K562 (cell line): Measurements from ENCODE around the gene PXK. TPM values are rescaled to one million over a fixed set of nuclear protein-coding genes. Genes with fewer than 3 reads are reported as not detected.

Experiments used
- ATAC-seq: fragments of 200-7000 bp; cut with Tn5 transposase; 3 replicates; pipeline ENCODE4 v1.9.1; 2020; ENCODE audit warnings: moderate library complexity
- BruUV-seq: library from RNA; stranded (reverse); fragments of 400-500 nt; replicated peaks from 2 replicates; lab custom pipeline; 2021; lab: Mats Ljungman, UMichigan
- CTCF ChIA-PET: fragments of 300-600 bp; formaldehyde crosslinking; extraction: SDS; loops from one replicate; lab custom pipeline; 2021; ENCODE audit warnings: low intra/inter-chr PET ratio; lab: Yijun Ruan, JAX
- POLR2A ChIA-PET: fragments of 300-600, 350-650 bp; sonication (Branson Sonifier 250); formaldehyde crosslinking; extraction: SDS; loops from one replicate; lab custom pipeline; 2021; ENCODE audit warnings: antibody characterized with exemption, inconsistent platforms; lab: Yijun Ruan, JAX
- DNase-seq, 4 experiments: peaks; one replicate each; pipeline versions ENCODE4 v3.0.0 to v3.0.0-alpha.2; 2011 to 2018; ENCODE audit warnings: low spot score in 3 of 4, mixed read lengths in 3 of 4; ENCODE audit errors: extremely low read depth in 1 of 4
- FAIRE-seq: peaks from 2 replicates; lab custom pipeline; 2011; peaks lifted over from hg19 to GRCh38; lab: Jason Lieb, UNC
- H2AFZ ChIP-seq: 2 replicates; pipeline ENCODE4 v1.6.0; 2011; ENCODE audit warnings: low read depth, low read length, control low read depth, inconsistent platforms
- H3K27ac ChIP-seq: fragments of 200-600 bp; 3 replicates; pipeline ENCODE4 v1.8.0; 2011; ENCODE audit warnings: low read depth, mild to moderate bottlenecking, control low read depth, inconsistent platforms, low read length, moderate library complexity, mixed read lengths; ENCODE audit errors: extremely low read depth
- H3K27me3 ChIP-seq, 2 experiments: fragments of 300-600 bp in 1 of 2; 2 replicates in 1 of 2; 3 replicates in 1 of 2; pipeline versions ENCODE4 v1.6.0 to v1.8.0; 2011; ENCODE audit warnings: inconsistent platforms in 2 of 2, low read length in 2 of 2, mild to moderate bottlenecking in 1 of 2, mixed read lengths in 1 of 2, moderate library complexity in 1 of 2; ENCODE audit not compliant: control insufficient read depth in 2 of 2, insufficient read depth in 2 of 2
- H3K36me3 ChIP-seq: fragments of 300-600 bp; 3 replicates; pipeline ENCODE4 v1.8.0; 2011; ENCODE audit warnings: mild to moderate bottlenecking, low read length, inconsistent platforms; ENCODE audit not compliant: control insufficient read depth, insufficient read depth
- H3K4me1 ChIP-seq, 2 experiments: fragments of 200-600 bp in 1 of 2; replicated peaks in 1 of 2; 2 replicates in 1 of 2; 3 replicates in 1 of 2; pipeline versions ENCODE4 v1.5.1 to v1.8.0; 2011; ENCODE audit warnings: inconsistent platforms in 2 of 2, low read length in 2 of 2, mild to moderate bottlenecking in 1 of 2, mixed read lengths in 1 of 2, moderate library complexity in 1 of 2; ENCODE audit not compliant: control insufficient read depth in 2 of 2, insufficient read depth in 2 of 2
- H3K4me2 ChIP-seq: 2 replicates; pipeline ENCODE4 v1.6.1; 2011; ENCODE audit warnings: low read length, control low read depth, inconsistent platforms, mixed read lengths; ENCODE audit not compliant: insufficient read depth
- H3K4me3 ChIP-seq: fragments of 200-600 bp; sonication (generic), shearing (Covaris generic); 2 replicates; pipeline ENCODE4 v1.5.1; 2016; ENCODE audit warnings: control low read depth, inconsistent platforms
- H3K79me2 ChIP-seq: fragments of 200-600 bp; 3 replicates; pipeline ENCODE4 v1.8.0; 2011; ENCODE audit warnings: low read length, inconsistent platforms; ENCODE audit not compliant: control insufficient read depth, insufficient read depth
- H3K9ac ChIP-seq, 2 experiments: 2 replicates each; pipeline versions ENCODE4 v1.6.0 to v1.6.1; 2011; ENCODE audit warnings: low read depth in 2 of 2, low read length in 2 of 2, control low read depth in 1 of 2, inconsistent platforms in 1 of 2, mild to moderate bottlenecking in 1 of 2, mixed read lengths in 1 of 2; ENCODE audit not compliant: insufficient read depth in 1 of 2
- H3K9me1 ChIP-seq: one replicate; pipeline ENCODE4 v1.6.0; 2011; ENCODE audit warnings: inconsistent platforms, mild to moderate bottlenecking, low read length, moderate library complexity; ENCODE audit not compliant: control insufficient read depth, insufficient read depth
- H3K9me3 ChIP-seq: replicated peaks from 2 replicates; pipeline ENCODE4 v1.5.1; 2011; ENCODE audit warnings: low read depth, low read length, inconsistent platforms; ENCODE audit not compliant: control insufficient read depth, insufficient read depth
- H4K20me1 ChIP-seq: replicated peaks from 2 replicates; pipeline ENCODE4 v1.6.1; 2011; ENCODE audit warnings: low read length, inconsistent platforms, mixed read lengths; ENCODE audit not compliant: control insufficient read depth, insufficient read depth
- JUNB ChIP-seq: fragments of 450-650 bp; formaldehyde crosslinking; conservative IDR thresholded peaks from 2 replicates; pipeline ENCODE4 v1.4.0; 2020; ENCODE audit warnings: mild to moderate bottlenecking
- MTA2 ChIP-seq: fragments of 450-650 bp; IDR thresholded peaks from 2 replicates; pipeline ENCODE4 v1.6.1; 2016; ENCODE audit warnings: low read depth
- WGBS: fragments of 100-300 bp; shearing (Covaris generic); methylation state at CpG from one replicate; pipeline ENCODE4 v1.1.6; 2016; ENCODE audit warnings: low coverage, mixed read lengths; ENCODE audit not compliant: insufficient coverage; ENCODE audit errors: missing lambda C conversion rate; 5-methylcytosine and 5-hydroxymethylcytosine counted together
- in situ Hi-C: fragments of 300-500 bp; cut with MboI; formaldehyde crosslinking; loops from 4 replicates; pipeline ENCODE4 v1.15.0; 2018; ENCODE audit warnings: inconsistent platforms, mixed read lengths
- intact Hi-C: fragments of 100-400 bp; cut with micrococcal nuclease; formaldehyde crosslinking; loops from 2 replicates; pipeline ENCODE4 v1.14.2; 2022
- polyA plus RNA-seq, 8 experiments: library from polyadenylated mRNA; depleted of rRNA in 4 of 8; stranded (reverse) in 5 of 8; unstranded in 3 of 8; fragments of >200 nt; fragmentation: Nextera tagmentation in 2 of 8; fragmentation: Illumina TruSeq in 1 of 8; extraction: Ambion mirVana in 2 of 8; extraction: Trizol in 1 of 8; gene quantifications; 2 replicates each; pipeline versions ENCODE4 v1.2.1 to v1.2.3, GENCODE V29; 2011 to 2014; ENCODE audit warnings: inconsistent platforms in 1 of 8, missing spikeins in 1 of 8
- total RNA-seq, 7 experiments: library from RNA; depleted of rRNA in 6 of 7; stranded (reverse); fragments of >200 nt in 6 of 7; fragmentation: Illumina TruSeq in 2 of 7; extraction: Trizol in 2 of 7; gene quantifications; 2 replicates each; pipeline versions ENCODE4 v1.2.1 to v1.2.3, GENCODE V29; 2011 to 2021; ENCODE audit warnings: low replicate concordance in 1 of 7
- TF ChIP-seq, protein P1 (sequence below), 3 experiments: IDR thresholded peaks in 2 of 3; conservative IDR thresholded peaks in 1 of 3; 2 replicates each; pipeline ENCODE4 v1.5.1; 2011 to 2012; ENCODE audit warnings: low read length in 3 of 3, mild to moderate bottlenecking in 3 of 3, control low read depth in 2 of 3, improper control_type of control experiment in 1 of 3, inconsistent platforms in 1 of 3, low read depth in 1 of 3, mixed read lengths in 1 of 3, moderate library complexity in 1 of 3; ENCODE audit not compliant: insufficient read depth in 2 of 3
- TF ChIP-seq, protein P2 (sequence below), 2 experiments: fragments of 450-650 bp; IDR thresholded peaks; 2 replicates each; pipeline ENCODE4 v1.6.1; 2016; ENCODE audit warnings: mild to moderate bottlenecking in 2 of 2, borderline replicate concordance in 1 of 2, low read depth in 1 of 2, moderate library complexity in 1 of 2

Gene PXK
- total and polyA plus RNA-seq, 9 of the 15 experiments (the other 6 are each of a cell fraction or from before 2014, with no cell fraction given) = 3.3 to 19.9 (median 11.3) TPM

DNA sequence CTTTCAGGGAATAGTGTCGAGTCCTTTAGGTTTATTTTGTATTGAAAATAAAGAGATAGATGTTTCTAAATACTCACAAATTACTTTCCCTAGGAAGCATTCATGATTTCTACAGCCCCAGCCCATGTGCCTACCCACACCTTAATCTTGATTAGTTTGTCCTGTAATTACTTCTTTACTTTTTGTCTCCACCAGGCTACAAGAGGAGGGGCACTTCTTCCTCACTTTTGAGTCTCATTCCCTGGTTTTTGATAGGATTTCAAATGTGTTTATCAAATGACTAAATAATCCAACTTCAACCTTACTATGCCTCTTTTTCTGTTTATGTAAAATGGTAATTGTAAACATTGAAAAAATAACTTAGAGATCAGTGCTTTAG, 1.8 kb downstream of the PXK start:
- Histone ChIP-seq H2AFZ (peak overlapping the region; percentile 71), H3K4me3 (peak overlapping the region; percentile 72; the same call in 1 of the 2 replicates), H3K9me3 (no peaks in the 10 kb centered on the region), H3K4me1 (peaks cover 15 to 16% of the 10 kb centered on the region in 2 experiments; a peak in 4 of 5 replicates), H3K4me2 (peak overlapping the region; percentile 90), H3K9me1 (no peaks in the 10 kb centered on the region), H3K27me3 (no peaks in the 10 kb centered on the region), H3K36me3 (no peaks in the 10 kb centered on the region), H3K79me2 (peaks cover 28% of the 10 kb centered on the region), H3K27ac (peak overlapping the region; percentile 64), H3K9ac (peak overlapping the region in 1 of 2 experiments; percentile 63; a peak in 2 of 4 replicates), H4K20me1 (no peaks in the 10 kb centered on the region)
- no TSS peak for BruUV-seq
- intact Hi-C loops = no loop called here
- in situ Hi-C loops = no loop called here
- TF ChIP-seq JUNB (CRISPR knock-in tag) (no peak), MTA2 (no peak)
- TF ChIP-seq, protein P1, sequence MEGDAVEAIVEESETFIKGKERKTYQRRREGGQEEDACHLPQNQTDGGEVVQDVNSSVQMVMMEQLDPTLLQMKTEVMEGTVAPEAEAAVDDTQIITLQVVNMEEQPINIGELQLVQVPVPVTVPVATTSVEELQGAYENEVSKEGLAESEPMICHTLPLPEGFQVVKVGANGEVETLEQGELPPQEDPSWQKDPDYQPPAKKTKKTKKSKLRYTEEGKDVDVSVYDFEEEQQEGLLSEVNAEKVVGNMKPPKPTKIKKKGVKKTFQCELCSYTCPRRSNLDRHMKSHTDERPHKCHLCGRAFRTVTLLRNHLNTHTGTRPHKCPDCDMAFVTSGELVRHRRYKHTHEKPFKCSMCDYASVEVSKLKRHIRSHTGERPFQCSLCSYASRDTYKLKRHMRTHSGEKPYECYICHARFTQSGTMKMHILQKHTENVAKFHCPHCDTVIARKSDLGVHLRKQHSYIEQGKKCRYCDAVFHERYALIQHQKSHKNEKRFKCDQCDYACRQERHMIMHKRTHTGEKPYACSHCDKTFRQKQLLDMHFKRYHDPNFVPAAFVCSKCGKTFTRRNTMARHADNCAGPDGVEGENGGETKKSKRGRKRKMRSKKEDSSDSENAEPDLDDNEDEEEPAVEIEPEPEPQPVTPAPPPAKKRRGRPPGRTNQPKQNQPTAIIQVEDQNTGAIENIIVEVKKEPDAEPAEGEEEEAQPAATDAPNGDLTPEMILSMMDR (IDR thresholded peaks at IDR 0.05 in 2 of 3, conservative IDR thresholded peaks at IDR 0.05 in 1 of 3; ENCODE audit: insufficient read depth in 2 of 3, low read depth in 1 of 3, low read length in 3 of 3) = no peak
- TF ChIP-seq, protein P2, sequence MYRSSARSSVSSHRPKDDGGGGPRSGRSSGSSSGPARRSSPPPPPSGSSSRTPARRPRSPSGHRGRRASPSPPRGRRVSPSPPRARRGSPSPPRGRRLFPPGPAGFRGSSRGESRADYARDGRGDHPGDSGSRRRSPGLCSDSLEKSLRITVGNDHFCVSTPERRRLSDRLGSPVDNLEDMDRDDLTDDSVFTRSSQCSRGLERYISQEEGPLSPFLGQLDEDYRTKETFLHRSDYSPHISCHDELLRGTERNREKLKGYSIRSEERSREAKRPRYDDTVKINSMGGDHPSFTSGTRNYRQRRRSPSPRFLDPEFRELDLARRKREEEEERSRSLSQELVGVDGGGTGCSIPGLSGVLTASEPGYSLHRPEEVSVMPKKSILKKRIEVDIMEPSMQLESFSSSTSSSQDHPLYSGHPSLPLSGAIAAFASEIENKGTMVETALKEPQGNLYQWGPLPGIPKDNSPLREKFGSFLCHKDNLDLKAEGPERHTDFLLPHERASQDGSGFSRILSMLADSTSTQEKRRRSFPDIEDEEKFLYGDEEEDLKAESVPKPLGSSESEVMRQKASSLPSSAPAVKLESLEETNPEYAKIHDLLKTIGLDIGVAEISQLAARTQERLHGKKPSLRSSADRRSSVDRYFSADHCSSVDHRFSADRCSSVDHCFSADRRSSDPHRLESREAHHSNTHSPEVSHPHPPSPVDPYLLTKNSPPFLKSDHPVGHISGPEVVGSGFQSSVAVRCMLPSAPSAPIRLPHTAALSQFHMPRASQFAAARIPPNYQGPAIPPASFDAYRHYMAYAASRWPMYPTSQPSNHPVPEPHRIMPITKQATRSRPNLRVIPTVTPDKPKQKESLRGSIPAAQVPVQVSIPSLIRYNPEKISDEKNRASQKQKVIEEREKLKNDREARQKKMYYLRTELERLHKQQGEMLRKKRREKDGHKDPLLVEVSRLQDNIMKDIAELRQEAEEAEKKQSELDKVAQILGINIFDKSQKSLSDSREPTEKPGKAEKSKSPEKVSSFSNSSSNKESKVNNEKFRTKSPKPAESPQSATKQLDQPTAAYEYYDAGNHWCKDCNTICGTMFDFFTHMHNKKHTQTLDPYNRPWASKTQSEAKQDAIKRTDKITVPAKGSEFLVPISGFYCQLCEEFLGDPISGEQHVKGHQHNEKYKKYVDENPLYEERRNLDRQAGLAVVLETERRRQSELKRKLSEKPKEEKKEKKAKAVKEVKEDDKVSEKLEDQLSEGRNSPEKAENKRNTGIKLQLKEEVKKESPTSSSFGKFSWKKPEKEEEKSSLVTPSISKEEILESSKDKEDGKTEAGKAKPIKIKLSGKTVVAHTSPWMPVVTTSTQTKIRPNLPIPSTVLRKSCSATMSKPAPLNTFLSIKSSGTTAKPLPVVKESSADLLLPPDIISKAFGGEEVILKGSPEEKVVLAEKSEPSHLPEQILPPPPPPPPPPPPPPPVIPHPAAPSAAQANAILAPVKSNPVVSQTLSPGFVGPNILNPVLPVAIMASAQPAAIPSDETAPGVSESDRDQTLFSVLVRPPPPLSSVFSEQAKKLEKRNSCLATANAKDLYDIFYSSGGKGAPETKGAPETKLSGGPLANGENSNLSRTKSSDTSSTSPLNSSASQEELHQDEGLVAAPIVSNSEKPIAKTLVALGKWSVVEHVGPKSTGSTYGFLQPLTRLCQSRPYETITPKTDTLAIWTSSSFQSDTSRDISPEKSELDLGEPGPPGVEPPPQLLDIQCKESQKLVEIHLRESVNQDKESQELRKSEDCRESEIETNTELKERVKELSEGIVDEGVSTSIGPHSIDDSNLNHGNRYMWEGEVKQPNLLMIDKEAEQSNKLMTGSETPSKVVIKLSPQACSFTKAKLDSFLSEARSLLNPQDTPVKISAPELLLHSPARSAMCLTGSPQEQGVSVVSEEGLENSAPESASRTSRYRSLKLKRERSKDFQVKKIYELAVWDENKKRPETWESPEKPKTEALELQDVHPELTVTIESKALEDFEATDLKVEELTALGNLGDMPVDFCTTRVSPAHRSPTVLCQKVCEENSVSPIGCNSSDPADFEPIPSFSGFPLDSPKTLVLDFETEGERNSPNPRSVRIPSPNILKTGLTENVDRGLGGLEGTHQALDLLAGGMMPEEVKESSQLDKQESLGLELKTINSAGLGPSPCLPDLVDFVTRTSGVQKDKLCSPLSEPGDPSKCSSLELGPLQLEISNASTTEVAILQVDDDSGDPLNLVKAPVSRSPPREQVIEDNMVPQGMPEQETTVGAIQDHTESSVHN (IDR thresholded peaks at IDR 0.05; ENCODE audit: borderline replicate concordance in 1 of 2, low read depth in 1 of 2) = 0 out of 4 replicates have a peak, but pooled peaks of 1 of the 2 experiments have one; percentile 44
- 9% methylated on average over 1 of the region's 1 CpG for WGBS
- DNase-seq (peak in 1 of 4 experiments; percentile 17), FAIRE-seq (peak; percentile 19), ATAC-seq (peak; percentile 50)
- POLR2A ChIA-PET = no interaction called here
- CTCF ChIA-PET = no interaction called here
